Coronary artery (tissue), 2 donors: ENCODE results near the gene KLHDC10.
"Not testable (repeated sequence)": the region's sequence is repeated elsewhere in the genome, so short reads cannot be mapped to it uniquely, and the experiment has no call there.

Source experiments
- DNase-seq: peaks from one replicate; pipeline ENCODE4 v3.0.0-alpha.2; 2017; ENCODE audit warnings: low spot score
- H3K27ac ChIP-seq, 2 donors: fragments of 200-600 bp; sonication (generic); one replicate each; pipeline ENCODE4 v1.5.1; 2016 to 2019
- H3K4me3 ChIP-seq: fragments of 200-600 bp; sonication (generic); 2 replicates; pipeline ENCODE4 v1.5.1; 2016; ENCODE audit warnings: mild to moderate bottlenecking, moderate library complexity
- TF ChIP-seq, protein P1 (sequence below): fragments of 200-600 bp; sonication (generic); IDR thresholded peaks from one replicate; pipeline ENCODE4 v1.5.1; 2019; ENCODE audit warnings: antibody characterized with exemption

Gene KLHDC10

DNA sequence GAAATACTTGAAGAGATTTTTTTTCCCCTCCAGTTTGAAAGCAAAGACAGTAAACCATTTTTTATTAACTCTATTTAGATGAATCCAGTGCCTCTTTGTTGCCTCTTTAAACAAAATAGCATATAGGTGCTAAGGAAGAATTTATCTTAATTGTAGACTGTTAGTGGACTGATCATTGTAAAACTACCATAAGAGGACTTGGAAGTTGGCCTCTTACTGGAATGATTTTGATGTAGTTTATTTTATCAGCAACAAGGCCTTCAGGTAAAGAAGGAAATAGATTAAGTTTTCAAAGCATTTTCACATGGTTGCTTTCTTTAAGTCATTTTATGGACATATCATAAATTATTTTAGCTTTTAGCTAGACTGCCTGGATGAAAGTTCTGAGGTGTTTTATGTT, 53.2 kb downstream of the KLHDC10 start:
- Histone ChIP-seq H3K27ac (no peak overlapping the region), H3K4me3 (no peak overlapping the region)
- TF ChIP-seq, protein P1, sequence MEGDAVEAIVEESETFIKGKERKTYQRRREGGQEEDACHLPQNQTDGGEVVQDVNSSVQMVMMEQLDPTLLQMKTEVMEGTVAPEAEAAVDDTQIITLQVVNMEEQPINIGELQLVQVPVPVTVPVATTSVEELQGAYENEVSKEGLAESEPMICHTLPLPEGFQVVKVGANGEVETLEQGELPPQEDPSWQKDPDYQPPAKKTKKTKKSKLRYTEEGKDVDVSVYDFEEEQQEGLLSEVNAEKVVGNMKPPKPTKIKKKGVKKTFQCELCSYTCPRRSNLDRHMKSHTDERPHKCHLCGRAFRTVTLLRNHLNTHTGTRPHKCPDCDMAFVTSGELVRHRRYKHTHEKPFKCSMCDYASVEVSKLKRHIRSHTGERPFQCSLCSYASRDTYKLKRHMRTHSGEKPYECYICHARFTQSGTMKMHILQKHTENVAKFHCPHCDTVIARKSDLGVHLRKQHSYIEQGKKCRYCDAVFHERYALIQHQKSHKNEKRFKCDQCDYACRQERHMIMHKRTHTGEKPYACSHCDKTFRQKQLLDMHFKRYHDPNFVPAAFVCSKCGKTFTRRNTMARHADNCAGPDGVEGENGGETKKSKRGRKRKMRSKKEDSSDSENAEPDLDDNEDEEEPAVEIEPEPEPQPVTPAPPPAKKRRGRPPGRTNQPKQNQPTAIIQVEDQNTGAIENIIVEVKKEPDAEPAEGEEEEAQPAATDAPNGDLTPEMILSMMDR: no peak
- DNase-seq: no peak

DNA sequence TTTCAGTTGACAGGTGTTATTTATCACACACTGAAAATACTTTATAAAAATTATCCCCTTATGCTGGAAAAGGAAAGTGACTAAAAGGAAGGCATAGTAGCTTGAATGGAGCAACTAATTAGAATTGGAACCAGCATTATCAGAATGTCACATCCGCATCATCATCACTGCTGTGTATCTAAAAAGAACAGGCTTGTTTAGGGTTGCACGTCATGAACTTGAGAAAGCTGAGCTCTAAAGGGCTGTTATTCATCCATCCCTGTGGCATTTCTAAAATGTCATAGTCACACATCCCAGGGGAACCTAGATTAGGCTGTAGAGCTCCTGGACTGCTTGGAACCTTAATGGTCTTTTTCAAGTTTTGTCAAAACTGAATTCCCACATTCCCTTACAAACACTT, 54.4 kb downstream of the KLHDC10 start:
- no peak for DNase-seq
- TF ChIP-seq, protein P1: no peak

DNA sequence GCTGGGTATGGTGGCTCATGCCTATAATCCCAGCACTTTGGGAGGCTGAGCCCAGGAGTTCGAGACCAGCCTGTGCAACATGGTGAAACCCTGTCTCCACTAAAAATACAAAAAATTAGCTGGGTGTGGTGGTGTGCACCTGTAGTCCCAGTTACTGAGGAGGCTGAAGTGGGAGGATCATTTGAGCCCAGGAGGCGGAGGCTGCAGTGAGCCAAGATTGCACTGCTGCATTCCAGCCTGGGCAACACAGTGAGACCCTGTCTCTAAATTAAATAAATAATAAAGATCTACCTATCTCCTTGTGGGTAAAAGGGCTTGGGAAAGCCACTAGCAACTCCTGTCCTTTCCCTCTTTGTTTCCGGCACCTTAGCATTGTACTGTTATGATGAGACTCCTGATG, 56.5 kb downstream of the KLHDC10 start:
- H3K27ac ChIP-seq, DNase-seq, H3K4me3 ChIP-seq: not testable (repeated sequence)

More for the DNA sequence above, 54.4 kb downstream of the KLHDC10 start:
- H3K27ac ChIP-seq: no peak overlapping the region
- H3K4me3 ChIP-seq: no peak overlapping the region

DNA sequence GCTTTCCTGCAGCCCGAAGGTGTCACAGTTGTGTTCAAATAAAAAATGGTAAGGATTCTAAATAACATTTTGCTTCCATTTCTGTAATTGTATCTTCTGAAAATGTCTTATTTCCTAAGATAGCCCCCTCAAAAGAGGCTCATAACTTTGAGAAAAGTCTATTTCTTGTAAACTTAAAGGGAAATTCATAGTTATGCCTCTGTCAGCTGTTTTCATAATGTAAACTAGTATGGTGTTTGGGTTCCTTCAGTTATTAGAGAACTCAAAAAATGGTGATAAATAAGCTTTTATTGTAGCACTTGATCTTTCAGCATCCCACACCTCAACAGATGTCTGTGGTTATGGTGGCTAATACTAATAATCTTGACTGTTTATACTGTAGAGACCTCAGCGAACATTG, 57.1 kb downstream of the KLHDC10 start:
- Histone ChIP-seq H3K27ac (no peak overlapping the region), H3K4me3 (no peak overlapping the region)
- TF ChIP-seq, protein P1: no peak
- DNase-seq: no peak

DNA sequence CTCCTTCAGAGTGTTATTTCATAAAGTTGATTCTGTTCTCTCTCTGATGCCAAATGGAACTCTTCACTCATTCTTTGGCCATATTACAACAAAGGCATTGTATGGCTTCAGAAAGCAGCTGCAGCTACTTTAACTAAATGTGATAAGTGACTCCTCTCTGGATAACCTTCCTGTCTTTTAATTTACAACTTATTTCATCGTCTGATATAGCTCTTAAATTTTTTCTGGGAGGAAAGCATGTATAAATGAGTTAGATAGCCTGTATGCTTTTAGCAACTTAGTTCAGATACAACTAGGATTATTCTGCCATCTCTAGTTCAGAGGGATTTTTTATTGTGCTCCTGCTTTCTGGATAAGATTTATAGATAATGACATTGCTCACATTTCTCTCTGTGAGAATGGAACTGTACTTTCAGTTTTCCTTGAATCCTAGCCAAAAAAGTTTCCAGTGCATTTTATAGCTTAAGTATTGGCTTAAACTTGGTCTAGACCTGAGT, 57.5 kb downstream of the KLHDC10 start:
- TF ChIP-seq, protein P1: no peak
- Histone ChIP-seq H3K4me3 (no peak overlapping the region), H3K27ac (no peak overlapping the region)
- DNase-seq: no peak

DNA sequence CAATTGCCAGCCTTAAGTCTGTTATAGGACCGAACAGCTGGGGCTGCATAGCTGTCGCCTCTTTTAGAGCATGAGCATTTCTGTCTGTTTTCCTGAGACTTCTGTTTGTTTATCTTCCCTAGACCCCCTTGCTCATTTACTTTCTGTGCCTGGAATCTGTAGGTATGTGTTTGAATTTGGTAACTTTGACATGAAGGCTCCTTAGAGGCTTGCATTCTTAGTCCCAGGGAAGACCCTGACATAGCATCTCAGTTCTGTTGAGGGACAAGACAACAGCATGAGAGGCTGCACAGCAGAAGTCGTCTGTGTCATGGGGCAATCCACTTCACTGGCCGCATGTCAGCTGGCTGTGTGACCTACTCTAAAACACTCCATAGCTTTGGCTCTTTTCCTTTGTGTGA, 58.7 kb downstream of the KLHDC10 start:
- TF ChIP-seq, protein P1: no peak
- no peak overlapping the region for H3K4me3 ChIP-seq
- no peak for DNase-seq
- no peak overlapping the region for H3K27ac ChIP-seq

DNA sequence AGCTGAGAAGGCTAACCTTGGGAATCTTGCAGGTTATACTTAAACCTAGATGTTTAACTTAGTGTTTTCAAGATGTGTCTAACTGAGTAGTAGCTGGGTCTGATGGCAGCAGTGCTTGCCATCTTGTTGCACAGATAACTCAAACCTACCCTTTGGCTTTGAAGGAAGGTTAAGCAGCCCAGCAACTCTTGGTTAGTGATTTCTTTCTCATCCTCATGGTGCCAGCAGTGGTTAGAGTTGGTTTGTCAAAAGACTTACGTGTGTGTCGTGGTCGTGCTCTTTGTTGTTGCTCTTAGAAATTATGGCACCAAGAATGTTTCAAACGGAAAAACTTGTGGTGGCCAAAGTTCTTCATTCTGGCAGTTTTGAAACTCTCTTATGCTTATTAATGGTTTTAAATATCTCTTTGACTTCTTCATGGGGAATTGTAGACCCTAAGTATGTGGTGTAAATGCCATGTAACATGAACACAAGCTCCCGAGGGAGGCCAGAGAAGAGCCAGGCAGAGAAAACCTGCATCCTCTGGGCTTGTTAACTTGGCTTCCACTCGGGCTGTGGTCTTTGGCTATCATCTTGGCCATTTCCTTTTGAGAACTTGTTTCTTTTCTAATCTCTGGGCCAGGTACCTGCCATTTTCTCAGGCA, 61.0 kb downstream of the KLHDC10 start:
- no peak for DNase-seq
- Histone ChIP-seq H3K4me3 (no peak overlapping the region), H3K27ac (no peak overlapping the region)
- TF ChIP-seq, protein P1: no peak
